Suppressor macrophage (primary cell): ENCODE data around the gene PLEKHG5.
A peak's percentile ranks its signal among the peaks of the same experiment; 100 is the strongest.

Experiments
- DNase-seq, 4 experiments: peaks; one replicate each; pipeline ENCODE4 v3.0.0-alpha.2; 2020 to 2022
- total RNA-seq, 17 experiments: gene quantifications; one replicate each; lab custom pipeline; 2026; ENCODE audit warnings: mixed read lengths in 6 of 17, inconsistent platforms in 3 of 17; lab: John Stamatoyannopoulos, UW

PLEKHG5 gene, protein sequence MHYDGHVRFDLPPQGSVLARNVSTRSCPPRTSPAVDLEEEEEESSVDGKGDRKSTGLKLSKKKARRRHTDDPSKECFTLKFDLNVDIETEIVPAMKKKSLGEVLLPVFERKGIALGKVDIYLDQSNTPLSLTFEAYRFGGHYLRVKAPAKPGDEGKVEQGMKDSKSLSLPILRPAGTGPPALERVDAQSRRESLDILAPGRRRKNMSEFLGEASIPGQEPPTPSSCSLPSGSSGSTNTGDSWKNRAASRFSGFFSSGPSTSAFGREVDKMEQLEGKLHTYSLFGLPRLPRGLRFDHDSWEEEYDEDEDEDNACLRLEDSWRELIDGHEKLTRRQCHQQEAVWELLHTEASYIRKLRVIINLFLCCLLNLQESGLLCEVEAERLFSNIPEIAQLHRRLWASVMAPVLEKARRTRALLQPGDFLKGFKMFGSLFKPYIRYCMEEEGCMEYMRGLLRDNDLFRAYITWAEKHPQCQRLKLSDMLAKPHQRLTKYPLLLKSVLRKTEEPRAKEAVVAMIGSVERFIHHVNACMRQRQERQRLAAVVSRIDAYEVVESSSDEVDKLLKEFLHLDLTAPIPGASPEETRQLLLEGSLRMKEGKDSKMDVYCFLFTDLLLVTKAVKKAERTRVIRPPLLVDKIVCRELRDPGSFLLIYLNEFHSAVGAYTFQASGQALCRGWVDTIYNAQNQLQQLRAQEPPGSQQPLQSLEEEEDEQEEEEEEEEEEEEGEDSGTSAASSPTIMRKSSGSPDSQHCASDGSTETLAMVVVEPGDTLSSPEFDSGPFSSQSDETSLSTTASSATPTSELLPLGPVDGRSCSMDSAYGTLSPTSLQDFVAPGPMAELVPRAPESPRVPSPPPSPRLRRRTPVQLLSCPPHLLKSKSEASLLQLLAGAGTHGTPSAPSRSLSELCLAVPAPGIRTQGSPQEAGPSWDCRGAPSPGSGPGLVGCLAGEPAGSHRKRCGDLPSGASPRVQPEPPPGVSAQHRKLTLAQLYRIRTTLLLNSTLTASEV
- total RNA-seq, result 0 to 3.3 (median 0) reads per million in 17 experiments

GRCh38 chr1:6491480-6491962 is at the start of gene PLEKHG5:
TSS of gene PLEKHG5 (minus strand) at chr1:6491667. CDS start at chr1:6477571, 14,096 bp downstream.
- DNase-seq, result no peak

GRCh38 chr1:6538956-6539355 is 47.5 kb upstream of the PLEKHG5 start:
- no peak for DNase-seq

DNA sequence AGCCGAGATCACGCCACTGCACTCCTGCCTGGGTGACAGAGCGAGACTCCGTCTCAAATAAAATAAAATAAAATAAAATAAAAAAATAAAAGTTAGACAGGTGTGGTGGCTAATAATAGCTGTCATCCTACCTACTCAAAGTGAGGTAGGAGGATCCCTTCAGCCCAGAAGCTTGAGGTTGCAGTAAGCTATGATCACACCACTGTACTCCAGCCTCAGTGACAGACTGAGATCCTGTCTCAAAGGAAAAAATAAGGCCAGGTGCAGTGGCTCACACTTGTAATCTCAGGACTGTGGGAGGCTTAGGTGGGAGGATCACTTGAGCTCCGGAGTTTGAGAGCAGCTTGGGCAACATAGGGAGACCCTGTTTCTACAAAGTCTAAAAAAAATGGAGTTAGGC is 44.8 kb upstream of the PLEKHG5 start:
- no peak for DNase-seq

GRCh38 chr1:6535214-6535613 is 43.7 kb upstream of the PLEKHG5 start:
- DNase-seq, result peak in 2 of 4 experiments; percentile 7 to 16

- DNase-seq, result no peak
Observed at GRCh38 chr1:6534248-6534822, 42.9 kb upstream of the PLEKHG5 start.

DNA sequence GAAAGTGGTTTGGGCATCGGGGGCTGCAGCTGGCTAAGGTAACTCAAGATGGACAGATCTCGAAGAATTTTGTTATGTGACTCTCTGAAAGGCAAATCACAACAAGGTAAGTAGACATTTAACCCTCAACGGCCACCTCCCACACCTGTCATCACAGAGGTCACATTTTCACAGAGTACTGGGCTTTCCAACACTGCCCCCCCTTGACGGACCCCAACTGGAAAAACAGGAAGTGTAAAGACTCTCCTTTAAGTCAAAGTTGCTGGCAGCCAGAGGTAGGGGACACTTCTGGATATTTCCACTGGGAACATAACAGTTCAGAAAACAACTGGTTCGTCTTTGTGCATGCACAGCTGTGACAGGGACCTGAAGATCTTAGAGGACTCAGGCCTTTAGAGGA is 40.5 kb upstream of the PLEKHG5 start:
- DNase-seq, result no peak

DNA sequence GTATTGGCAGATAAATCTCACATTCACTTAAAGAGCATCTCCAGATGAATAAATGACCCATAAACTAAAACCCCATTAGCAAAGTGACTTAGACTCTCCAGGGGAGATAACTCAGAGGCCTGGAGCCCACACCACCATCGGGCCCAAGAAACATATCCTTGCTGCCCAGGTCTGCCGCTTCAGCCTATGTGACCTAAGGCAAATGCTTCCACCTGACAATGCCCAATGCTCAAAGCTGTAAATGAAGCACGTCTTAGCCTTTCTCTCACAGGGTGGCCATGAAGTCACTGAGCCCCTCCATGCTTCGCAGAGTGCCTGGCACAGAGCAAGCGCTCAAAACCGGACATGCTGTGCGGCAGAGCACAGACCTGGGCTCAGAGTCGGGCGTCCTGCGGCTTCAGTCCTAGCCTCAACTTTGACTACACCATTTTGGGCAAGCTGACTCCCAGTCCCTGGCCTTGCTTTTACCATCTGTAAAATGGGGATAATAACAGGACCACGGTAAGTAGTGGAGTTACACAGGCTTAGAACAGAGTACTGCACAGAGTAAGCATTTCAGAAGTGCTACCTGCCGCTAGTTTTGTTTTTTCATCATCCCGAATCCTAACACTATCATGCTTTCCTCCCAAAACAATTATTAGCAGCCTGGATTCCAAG is 39.2 kb upstream of the PLEKHG5 start:
- DNase-seq, result no peak

- DNase-seq, result no peak
Observed at GRCh38 chr1:6528492-6528891, 37.0 kb upstream of the PLEKHG5 start.

GRCh38 chr1:6526316-6526715 is 34.8 kb upstream of the PLEKHG5 start:
- DNase-seq, result no peak

- peak; percentile 60 to 74 (median 66) for DNase-seq
Observed at GRCh38 chr1:6523566-6523965, 32.1 kb upstream of the PLEKHG5 start.

- no peak for DNase-seq
Observed at GRCh38 chr1:6521536-6521935, 30.1 kb upstream of the PLEKHG5 start.

- DNase-seq, result no peak
Observed at GRCh38 chr1:6519935-6520671, 28.6 kb upstream of the PLEKHG5 start.

DNA sequence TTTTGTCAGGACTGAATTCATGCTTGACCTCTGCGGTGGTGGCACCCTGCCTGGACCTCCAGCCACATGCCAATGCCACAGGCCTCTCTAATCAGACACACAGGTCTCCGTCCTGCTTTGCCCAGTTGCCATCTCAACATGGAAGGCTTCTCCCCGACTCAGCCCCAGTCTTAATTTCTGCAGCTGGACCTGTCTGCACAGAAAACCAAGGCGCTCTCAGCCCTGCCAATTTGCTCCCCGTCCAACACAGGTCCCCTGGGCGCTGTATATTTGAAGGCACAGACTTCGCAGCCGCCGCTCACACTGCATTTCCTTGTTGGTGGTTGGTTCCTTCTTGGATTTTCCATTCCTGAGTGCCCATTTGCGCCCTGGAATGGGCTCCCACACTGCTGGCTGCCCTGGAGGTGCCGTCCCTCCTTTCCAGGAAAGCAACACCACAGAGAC is 28.0 kb upstream of the PLEKHG5 start:
- no peak for DNase-seq

DNA sequence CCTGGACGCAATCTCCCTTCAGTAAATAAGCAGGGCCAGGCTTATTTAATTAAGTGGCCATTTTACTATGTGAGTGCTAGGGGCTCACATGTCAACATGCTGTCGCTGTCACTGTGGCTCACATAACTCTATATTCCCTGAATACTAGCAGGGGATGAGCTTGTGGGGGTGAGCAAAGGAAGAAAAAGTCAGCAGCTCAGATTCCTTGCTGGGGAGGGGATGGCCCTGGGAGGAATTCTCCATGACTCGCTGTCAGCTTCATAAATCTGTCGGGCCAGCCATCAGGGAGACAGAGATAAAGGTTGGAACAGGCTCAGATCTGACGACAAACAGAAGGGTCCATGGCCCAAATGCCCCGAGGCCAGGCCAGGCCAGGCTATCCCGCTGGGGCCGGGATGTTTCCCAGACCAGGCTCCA is 26.0 kb upstream of the PLEKHG5 start:
- DNase-seq, result no peak

DNA sequence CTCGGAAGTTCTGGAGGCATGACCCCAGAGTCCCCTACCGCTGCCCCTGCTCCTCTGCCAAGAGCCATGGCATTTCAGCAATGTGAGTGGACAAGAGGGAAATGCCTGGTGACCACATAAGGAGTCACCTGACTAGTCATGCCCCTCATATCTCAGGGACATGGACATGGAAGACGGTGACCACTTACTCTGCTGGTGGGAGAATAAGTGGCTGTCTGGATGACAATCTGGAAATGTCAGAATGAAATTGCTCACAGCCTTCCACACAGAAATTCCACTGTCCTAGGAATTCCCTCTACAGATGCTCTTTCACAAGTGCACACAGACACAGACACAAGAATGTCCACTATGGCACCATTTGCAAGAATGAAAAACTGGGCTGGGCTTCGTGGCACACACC is 24.3 kb upstream of the PLEKHG5 start:
- no peak for DNase-seq

- DNase-seq, result no peak
Observed at GRCh38 chr1:6513320-6513801, 21.9 kb upstream of the PLEKHG5 start.

- DNase-seq, result no peak
Observed at GRCh38 chr1:6512908-6513280, 21.4 kb upstream of the PLEKHG5 start.

- no peak for DNase-seq
Observed at GRCh38 chr1:6512245-6512907, 20.9 kb upstream of the PLEKHG5 start.

- DNase-seq, result no peak
Observed at GRCh38 chr1:6511561-6512244, 20.2 kb upstream of the PLEKHG5 start.

DNA sequence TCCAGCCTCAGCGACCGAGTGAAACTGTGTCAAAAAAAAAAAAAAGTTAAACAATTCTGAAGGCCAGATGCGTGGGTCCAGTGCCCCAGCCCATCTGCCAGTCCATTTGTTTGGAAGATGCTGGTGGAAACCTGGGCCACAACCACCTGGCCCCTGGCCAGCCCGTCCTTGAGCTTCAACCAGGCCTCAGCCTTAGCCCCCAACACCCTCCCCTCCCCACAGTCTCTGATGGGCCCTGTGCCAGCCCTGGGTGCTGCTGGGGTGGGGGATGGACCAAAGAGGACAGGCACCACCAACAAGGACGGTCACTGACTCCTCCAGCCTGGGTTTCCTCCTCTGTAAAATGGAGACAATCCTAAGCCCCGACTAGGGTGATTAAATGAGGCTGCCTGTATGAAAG is 19.6 kb upstream of the PLEKHG5 start:
- DNase-seq, result no peak
